GM12872 (cell line): ENCODE measurements around the gene FMO2.

ENCODE experiments used
- CTCF ChIP-seq: IDR thresholded peaks from 3 replicates; pipeline ENCODE4 v1.5.1; 2011; ENCODE audit warnings: low read depth, mild to moderate bottlenecking, low read length, moderate library complexity; ENCODE audit not compliant: insufficient read depth

Gene FMO2

GRCh38 chr1:171142416-171143385 lies 42.4 kb upstream of the FMO2 start:
- no peak for TF ChIP-seq CTCF

DNA sequence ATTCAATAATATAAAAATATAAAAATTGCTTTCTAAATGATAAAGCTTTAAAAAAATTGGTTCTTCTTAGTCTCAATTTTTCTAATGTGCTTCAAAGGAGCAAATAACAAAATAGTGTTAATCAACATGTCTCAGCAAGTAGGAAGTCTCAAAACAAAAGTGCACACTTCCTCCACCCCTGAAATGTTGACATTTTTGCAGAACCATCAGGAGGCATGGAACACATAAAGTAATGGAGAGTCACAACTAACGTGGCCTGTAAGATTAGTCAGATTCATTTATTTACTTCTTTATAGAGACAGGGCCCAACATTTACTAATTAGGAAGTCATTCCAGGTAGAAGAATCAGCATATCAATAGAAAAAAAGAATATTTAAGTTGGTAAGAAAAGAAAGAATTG lies 34.9 kb upstream of the FMO2 start:
- TF ChIP-seq CTCF, result no peak

- no peak for TF ChIP-seq CTCF
These were observed 32.6 kb upstream of the FMO2 start for GRCh38 chr1:171152549-171152948.

DNA sequence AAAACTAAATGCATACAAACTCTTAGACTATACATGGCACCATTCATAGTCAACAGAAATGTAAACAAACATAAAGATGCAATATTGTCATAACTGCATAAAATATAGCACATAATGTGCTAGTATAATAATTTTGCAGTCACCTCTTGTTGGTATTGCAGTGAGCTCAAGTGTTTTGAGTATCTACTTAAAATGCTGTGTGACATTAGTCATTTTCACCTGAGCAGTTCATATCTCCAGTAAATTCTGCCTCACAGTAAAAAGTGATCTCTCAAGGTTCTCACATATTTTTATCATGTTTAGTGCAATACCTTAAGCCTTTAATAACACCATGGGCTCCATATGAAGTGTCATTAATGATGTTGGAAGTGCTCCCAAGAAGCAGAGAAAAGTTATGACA lies 29.6 kb upstream of the FMO2 start:
- no peak for TF ChIP-seq CTCF

DNA sequence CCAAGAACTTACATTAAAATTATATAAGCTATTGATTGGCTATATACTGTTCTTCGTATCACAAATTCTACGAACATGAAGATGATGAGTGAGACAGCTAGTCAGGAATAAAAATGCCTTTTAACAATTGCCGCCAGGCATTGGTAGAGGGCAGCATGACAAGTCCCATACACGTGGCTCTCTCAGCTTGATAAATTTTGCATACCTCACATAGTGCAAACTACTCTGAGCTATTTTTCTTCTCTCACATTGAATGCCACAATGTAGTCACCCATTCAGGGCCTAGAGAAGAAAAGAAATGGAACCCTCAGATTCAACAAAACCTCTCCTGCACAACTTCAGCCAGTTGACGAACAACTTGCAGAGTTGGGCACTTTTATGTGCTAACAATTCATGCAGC lies 27.0 kb upstream of the FMO2 start:
- TF ChIP-seq CTCF, result no peak

DNA sequence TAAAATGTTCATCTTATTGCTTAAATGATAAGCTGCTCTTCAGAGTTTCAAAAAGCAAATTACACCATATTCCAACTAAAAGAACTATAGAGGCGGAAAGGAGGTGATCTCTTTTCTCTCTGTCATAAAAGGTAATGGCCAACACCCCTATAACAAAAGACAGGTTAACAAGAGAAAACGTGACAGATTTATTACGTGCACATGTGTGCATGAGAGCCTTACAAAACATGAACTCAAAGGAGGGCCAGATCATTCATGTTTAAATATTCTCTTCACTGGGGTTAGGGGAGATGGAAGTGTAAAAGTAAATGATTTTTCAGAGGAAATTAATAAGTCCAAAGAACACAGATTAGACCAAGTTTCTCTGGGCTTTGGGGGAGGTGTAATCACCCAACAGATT lies 26.5 kb upstream of the FMO2 start:
- TF ChIP-seq CTCF, result no peak

GRCh38 chr1:171159148-171159547 lies 26.0 kb upstream of the FMO2 start:
- TF ChIP-seq CTCF, result no peak
